AG04449 (cell line): ENCODE measurements around the gene FBXO46.
"Not testable (repeated sequence)": the region's sequence is repeated elsewhere in the genome, so short reads cannot be mapped to it uniquely, and the experiment has no call there.

Source experiments
- CTCF ChIA-PET: fragments of 350-600 bp; formaldehyde crosslinking; extraction: SDS; loops from one replicate; lab custom pipeline; 2021; ENCODE audit warnings: antibody characterized with exemption; lab: Yijun Ruan, JAX
- POLR2A ChIA-PET: fragments of 400-600, 350-600 bp; formaldehyde crosslinking; extraction: SDS; loops from one replicate; lab custom pipeline; 2020; ENCODE audit warnings: antibody characterized with exemption, inconsistent platforms; lab: Yijun Ruan, JAX
- DNase-seq: peaks from one replicate; pipeline ENCODE4 v3.0.0-alpha.2; 2010; ENCODE audit warnings: low read depth, low spot score
- H3K4me3 ChIP-seq: 2 replicates; pipeline ENCODE4 v1.5.1; 2011; ENCODE audit warnings: low read depth, mild to moderate bottlenecking, control low read depth, low read length
- TF ChIP-seq, protein P1 (sequence below): IDR thresholded peaks from one replicate; pipeline ENCODE4 v1.5.1; 2011; ENCODE audit warnings: mild to moderate bottlenecking, moderate library complexity, low read length, control low read depth, inconsistent platforms; ENCODE audit not compliant: insufficient read depth; ENCODE audit errors: missing control alignments

Gene FBXO46

DNA sequence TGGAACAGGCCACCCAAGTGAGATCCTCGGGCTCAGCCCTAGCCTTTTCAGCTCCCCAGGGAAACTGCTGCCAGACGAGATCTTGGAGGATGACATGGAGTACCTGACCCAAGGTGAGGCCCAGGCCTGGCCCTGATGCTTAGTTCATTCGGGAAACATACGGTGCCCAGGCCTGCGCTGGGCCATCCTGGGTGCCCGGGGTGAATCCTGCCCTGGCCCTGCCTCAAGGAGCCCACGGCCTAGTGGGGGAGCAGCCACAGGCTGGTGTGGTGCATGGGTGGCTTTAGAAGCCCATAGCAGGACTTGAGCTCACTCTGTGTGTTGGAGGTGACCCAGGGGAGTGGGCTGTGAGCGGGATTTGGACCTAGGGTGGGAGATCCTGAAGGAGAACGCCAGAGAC lies 28.2 kb upstream of the FBXO46 start:
- TF ChIP-seq, protein P1, sequence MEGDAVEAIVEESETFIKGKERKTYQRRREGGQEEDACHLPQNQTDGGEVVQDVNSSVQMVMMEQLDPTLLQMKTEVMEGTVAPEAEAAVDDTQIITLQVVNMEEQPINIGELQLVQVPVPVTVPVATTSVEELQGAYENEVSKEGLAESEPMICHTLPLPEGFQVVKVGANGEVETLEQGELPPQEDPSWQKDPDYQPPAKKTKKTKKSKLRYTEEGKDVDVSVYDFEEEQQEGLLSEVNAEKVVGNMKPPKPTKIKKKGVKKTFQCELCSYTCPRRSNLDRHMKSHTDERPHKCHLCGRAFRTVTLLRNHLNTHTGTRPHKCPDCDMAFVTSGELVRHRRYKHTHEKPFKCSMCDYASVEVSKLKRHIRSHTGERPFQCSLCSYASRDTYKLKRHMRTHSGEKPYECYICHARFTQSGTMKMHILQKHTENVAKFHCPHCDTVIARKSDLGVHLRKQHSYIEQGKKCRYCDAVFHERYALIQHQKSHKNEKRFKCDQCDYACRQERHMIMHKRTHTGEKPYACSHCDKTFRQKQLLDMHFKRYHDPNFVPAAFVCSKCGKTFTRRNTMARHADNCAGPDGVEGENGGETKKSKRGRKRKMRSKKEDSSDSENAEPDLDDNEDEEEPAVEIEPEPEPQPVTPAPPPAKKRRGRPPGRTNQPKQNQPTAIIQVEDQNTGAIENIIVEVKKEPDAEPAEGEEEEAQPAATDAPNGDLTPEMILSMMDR: no peak
- POLR2A ChIA-PET: interaction anchor here (1.2 kb wide), 1 partner anchor 40 kb away, joined by 4 read pairs; no protein-coding TSS in a partner anchor
- CTCF ChIA-PET: interaction anchor here (0.6 to 1.1 kb wide), 2 partner anchors 9 to 13 kb away, joined by 3 to 6 read pairs; no protein-coding TSS in a partner anchor
- H3K4me3 ChIP-seq: no peak overlapping the region
- DNase-seq: no peak

DNA sequence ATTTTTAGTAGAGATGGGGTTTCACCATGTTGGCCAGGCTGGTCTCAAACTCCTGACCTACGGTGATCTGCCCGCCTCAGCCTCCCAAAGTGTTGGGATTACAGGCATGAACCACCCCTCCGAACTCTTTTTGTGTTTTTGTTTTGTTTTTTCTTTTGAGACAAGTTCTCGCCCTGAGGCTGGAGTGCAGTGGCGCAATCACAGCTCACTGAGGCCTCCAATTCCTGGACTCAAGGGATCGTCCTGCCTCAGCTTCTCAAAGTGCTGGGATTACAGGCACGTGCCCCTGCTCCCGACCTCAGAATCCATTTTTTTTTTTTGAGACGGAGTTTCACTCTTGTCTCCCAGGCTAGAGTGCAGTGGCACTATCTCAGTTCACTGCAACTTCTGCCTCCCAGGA lies 27.0 kb upstream of the FBXO46 start:
- TF ChIP-seq, protein P1: no peak
- CTCF ChIA-PET: interaction anchor here (1.1 kb wide), 1 partner anchor 10 kb away, joined by 6 read pairs; no protein-coding TSS in a partner anchor
- POLR2A ChIA-PET: interaction anchor here (1.2 kb wide), 1 partner anchor 9 kb away, joined by 3 read pairs; no protein-coding TSS in a partner anchor
- DNase-seq: no peak
- H3K4me3 ChIP-seq: no peak overlapping the region

DNA sequence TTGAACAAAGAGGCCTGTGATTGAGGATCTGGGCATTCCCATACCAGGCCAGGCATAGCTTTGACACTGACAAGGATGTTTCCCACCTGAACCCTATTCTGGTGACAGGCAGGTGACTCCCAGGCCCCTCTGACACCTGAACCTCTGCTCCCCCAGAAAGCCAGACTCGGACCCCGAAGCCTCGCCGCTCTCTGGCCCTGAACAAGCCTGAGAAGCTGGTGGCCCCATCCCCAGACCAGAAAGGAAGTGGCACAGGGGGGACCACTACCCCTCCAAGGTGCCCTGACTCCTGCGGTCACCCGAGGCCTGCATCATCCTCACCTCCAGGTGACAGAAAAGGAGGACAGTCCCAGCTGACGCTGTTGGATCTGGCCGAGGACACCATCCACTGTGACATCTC lies 23.6 kb upstream of the FBXO46 start:
- CTCF ChIA-PET: interaction anchor here (1.0 to 2.1 kb wide), 4 partner anchors 9 to 61 kb away, joined by 3 to 8 read pairs (median 5); partner anchors contain the start of genes FBXO46 and SIX5
- no peak for DNase-seq
- POLR2A ChIA-PET: interaction anchor here (0.9 to 3.2 kb wide), 2 partner anchors 15 to 38 kb away, joined by 3 to 8 read pairs; partner anchors contain the start of genes DMWD and SIX5
- no peak overlapping the region for H3K4me3 ChIP-seq
- TF ChIP-seq, protein P1: no peak

DNA sequence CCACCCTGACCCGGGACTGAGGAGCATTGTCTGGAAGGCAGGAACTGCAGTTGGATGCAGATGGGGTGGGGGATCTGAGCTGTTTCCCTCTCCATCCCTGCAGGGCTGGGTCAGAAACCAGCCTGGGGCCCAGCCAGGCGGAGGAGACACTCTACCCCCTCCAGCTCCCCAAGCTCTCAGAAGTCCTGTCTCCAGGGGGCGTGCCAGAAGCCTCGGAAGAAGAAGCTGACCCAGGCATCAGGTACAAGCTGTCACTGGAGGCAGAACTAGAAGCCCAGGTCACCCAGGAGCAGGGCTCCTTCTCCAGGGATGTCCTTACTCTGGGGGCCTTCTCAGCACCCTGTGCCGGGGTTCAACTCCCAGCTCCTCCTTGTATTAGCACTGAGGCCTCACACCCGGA lies 22.9 kb upstream of the FBXO46 start:
- CTCF ChIA-PET: interaction anchor here (0.9 to 2.1 kb wide), 5 partner anchors 16 to 72 kb away, joined by 3 to 8 read pairs (median 4); partner anchors contain the start of genes FBXO46 and SIX5
- no peak for DNase-seq
- POLR2A ChIA-PET: interaction anchor here (3.2 kb wide), 1 partner anchor 16 kb away, joined by 8 read pairs; the partner anchor contains the start of gene SIX5
- H3K4me3 ChIP-seq: no peak overlapping the region
- TF ChIP-seq, protein P1: no peak

DNA sequence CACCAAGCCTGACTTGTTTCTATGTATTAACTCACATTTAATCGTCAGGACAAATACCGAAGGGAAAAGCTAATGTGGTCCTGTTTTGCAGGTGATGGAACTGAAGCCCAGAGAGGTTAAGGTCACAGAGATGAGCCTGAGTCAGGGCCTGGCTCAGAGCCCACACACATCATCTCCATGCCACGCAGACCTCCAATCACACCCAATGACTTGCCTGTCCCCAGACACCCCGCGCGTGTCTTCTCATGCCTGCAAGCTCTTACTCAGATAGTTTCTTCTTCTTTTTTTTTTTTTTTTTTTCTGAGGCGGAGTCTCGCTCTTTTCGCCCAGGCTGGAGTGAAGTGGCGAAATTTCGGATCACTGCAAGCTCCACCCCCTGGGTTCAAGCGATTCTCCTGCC lies 21.9 kb upstream of the FBXO46 start:
- ChIA-PET POLR2A (interaction anchor here (0.6 to 3.2 kb wide), 2 partner anchors 17 to 140 kb away, joined by 3 to 8 read pairs; partner anchors contain the start of gene SIX5), CTCF (interaction anchor here (1.3 to 2.1 kb wide), 2 partner anchors 17 to 71 kb away, joined by 4 to 8 read pairs; partner anchors contain the start of gene SIX5)
- no peak overlapping the region for H3K4me3 ChIP-seq
- no peak for DNase-seq
- TF ChIP-seq, protein P1: no peak

DNA sequence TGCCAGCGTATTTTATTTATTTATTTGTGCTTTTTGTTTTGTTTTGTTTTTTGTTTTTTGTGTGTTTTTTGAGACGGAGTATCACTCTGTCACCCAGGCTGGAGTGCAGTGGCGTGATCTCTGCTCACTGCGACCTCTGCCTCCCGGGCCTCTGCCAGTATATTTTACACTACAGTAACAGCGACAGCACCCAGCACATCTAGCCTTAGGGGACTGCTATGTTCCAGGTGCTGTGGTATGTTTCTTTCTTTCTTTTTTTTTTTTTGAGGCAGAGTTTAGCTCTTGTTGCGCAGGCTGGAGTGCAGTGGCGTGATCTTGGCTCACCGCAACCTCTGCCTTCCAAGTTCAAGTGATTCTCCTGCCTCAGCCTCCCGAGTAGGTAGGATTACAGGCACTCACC lies 20.8 kb upstream of the FBXO46 start:
- CTCF ChIA-PET: interaction anchor here (1.7 kb wide), 1 partner anchor 10 kb away, joined by 4 read pairs; no protein-coding TSS in a partner anchor
- POLR2A ChIA-PET, DNase-seq, H3K4me3 ChIP-seq: not testable (repeated sequence)
